ENCODE data around the gene GPN2.

GRCh38 chr1:26864610-26865480, 25.2 kb downstream of the GPN2 start:
- TF ChIP-seq CTCF (IDR thresholded peaks at IDR 0.05; ENCODE audit: low read depth, low read length) = no peak
- TF ChIP-seq MAX (IDR thresholded peaks at IDR 0.05; ENCODE audit: low read depth, low read length) = peak; percentile 78
- peak; percentile 87 for TF ChIP-seq MYC (IDR thresholded peaks at IDR 0.05; ENCODE audit: low read depth, low read length)

Measured in NB4 (cell line).